Choroid plexus epithelial cell (primary cell): Measurements from ENCODE around the gene ZZZ3.
A peak's percentile ranks its signal among the peaks of the same experiment; 100 is the strongest.
"Not testable (repeated sequence)": the region's sequence is repeated elsewhere in the genome, so short reads cannot be mapped to it uniquely, and the experiment has no call there.

Experiments used
- DNase-seq: peaks from one replicate; pipeline ENCODE4 v3.0.0-alpha.2; 2010; ENCODE audit warnings: low read depth
- H3K4me3 ChIP-seq: 2 replicates; pipeline ENCODE4 v1.5.1; 2011; ENCODE audit warnings: low read depth, mild to moderate bottlenecking, control low read depth, low read length, moderate library complexity
- TF ChIP-seq, protein P1 (sequence below): conservative IDR thresholded peaks from 2 replicates; pipeline ENCODE4 v1.5.1; 2011; ENCODE audit warnings: low read depth, mild to moderate bottlenecking, control low read depth, inconsistent platforms, low read length, moderate library complexity

Gene ZZZ3

DNA sequence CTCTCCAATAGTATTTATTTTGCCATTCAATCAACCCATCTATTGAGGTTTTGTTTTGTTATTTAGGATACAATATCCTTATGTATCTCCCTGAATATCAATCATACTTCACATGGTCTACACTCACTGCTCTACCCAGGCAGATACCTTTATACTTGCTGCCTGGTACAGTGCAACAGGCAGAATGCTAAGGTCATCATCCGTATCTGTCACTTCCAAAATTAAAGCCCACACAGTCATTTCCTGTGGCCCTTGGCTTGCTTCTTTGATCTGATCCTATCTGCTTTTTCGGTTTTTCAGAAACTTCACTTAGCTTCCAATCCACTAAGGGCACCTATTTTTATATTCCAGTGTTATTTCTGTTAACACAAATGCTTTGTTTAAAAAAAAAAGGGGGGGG lies 22.3 kb upstream of the ZZZ3 start:
- no peak for DNase-seq
- no peak overlapping the region for H3K4me3 ChIP-seq
- TF ChIP-seq, protein P1, sequence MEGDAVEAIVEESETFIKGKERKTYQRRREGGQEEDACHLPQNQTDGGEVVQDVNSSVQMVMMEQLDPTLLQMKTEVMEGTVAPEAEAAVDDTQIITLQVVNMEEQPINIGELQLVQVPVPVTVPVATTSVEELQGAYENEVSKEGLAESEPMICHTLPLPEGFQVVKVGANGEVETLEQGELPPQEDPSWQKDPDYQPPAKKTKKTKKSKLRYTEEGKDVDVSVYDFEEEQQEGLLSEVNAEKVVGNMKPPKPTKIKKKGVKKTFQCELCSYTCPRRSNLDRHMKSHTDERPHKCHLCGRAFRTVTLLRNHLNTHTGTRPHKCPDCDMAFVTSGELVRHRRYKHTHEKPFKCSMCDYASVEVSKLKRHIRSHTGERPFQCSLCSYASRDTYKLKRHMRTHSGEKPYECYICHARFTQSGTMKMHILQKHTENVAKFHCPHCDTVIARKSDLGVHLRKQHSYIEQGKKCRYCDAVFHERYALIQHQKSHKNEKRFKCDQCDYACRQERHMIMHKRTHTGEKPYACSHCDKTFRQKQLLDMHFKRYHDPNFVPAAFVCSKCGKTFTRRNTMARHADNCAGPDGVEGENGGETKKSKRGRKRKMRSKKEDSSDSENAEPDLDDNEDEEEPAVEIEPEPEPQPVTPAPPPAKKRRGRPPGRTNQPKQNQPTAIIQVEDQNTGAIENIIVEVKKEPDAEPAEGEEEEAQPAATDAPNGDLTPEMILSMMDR = no peak

DNA sequence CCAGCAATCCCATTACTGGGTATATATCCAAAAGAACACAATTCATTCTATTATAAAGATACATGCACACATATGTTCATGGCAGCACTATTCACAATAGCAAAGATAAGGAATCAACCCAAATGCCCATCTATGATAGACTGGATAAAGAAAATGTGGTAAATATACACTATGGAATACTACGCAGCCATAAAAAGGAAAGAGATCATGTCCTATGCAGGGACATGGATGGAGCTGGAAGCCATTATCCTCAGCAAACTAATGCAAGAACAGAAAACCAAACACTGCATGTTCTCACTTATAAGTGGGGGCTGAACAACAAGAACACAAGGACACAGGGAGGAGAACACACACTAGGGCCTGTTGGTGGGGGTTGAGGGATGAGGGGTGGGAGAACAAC lies 17.2 kb upstream of the ZZZ3 start:
- not testable (repeated sequence) for DNase-seq, H3K4me3 ChIP-seq

DNA sequence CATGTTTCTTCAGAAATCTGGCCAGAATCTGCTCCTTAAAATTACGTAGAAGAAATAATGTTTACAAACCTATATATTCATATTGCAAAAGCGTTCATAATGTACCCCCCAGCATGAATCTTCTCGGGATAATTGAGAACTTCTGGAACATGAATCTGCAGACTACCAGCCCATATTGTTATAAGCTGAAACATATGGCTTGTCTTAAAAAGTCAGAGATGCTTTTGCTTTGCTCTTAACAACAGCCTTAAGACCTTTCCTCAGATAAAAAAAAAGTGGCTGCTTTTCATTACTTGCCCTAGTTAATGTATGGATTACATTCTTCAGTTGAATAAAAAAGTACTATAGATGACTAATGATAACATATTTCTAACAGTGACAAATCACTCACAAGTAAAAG lies 15.0 kb upstream of the ZZZ3 start:
- TF ChIP-seq, protein P1 = no peak

DNA sequence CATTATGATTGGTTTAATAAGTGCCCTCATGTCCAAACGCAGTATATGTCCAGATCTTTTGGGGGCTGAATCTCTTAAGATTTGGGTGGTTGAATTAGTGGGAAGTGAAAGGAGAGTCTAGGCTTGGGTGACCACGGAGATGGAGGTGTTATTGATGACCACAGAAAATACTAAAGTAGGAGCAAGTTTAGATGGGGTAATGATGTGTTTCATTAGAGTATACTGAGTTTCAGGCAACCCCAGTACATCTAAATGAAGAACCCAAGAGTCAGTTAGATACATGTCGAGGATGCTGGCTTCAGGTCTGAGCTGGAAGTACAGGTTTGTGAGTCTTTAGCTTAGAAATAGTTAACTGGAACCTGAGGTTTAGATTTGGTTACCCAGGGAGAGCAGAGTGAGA lies 6.5 kb upstream of the ZZZ3 start:
- TF ChIP-seq, protein P1 = no peak
- no peak for DNase-seq
- no peak overlapping the region for H3K4me3 ChIP-seq

More for the DNA sequence above, 15.0 kb upstream of the ZZZ3 start:
- no peak overlapping the region for H3K4me3 ChIP-seq
- no peak for DNase-seq

DNA sequence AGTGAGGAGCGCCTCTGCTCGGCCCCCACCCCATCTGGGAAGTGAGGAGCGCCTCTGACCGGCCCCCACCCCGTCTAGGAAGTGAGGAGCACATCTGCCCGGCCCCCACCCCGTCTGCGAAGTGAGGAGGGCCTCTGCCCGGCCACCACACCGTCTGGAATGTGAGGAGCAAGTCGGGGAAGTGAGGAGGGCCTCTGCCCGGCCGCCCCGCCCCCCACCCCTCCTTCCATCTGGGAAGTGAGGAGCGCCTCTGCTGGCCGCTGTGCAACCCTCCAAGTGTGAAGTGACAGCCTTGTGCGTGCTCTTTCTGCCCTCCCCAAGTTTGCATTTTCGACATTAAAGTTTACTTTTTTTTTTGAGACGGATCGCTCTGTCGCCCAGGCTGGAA lies 5.1 kb upstream of the ZZZ3 start:
- peak; percentile 72 for DNase-seq
- TF ChIP-seq, protein P1 = peak; percentile 62
- peak overlapping the region; percentile 42 for H3K4me3 ChIP-seq

DNA sequence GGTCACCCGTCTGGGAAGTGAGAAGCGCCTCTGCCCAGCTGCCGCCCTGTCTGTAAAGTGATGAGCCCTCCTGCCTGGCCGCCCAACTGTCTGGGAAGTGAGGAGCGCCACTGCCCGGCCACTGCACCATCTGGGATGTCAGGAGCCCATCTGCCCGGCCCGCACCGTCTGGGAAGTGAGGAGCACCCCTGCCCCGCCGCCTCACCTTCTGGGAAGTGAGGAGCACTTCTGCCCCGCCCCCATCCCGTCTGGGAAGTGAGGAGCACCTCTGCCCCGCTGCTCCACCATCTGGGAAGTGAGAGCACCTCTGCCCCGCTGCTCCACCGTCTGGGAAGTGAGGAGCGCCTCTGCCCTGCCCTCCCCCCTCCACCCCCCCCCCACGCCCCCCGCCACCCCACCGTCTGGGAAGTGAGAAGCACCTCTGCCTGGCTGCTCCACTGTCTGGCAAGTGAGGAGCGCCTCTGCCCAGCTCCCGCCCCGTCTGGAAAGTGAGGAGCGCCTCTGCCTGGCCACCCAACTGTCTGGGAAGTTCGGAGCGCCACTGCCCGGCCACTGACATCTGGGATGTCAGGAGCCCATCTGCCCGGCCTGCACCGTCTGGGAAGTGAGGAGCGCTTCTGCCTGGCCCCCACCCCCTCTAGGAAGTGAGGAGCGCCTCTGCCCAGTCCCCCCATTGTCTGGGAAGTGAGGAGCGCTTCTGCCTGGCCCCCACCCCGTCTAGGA lies 4.5 kb upstream of the ZZZ3 start:
- no peak for DNase-seq
- peak overlapping the region; percentile 42 for H3K4me3 ChIP-seq
- TF ChIP-seq, protein P1 = no peak

DNA sequence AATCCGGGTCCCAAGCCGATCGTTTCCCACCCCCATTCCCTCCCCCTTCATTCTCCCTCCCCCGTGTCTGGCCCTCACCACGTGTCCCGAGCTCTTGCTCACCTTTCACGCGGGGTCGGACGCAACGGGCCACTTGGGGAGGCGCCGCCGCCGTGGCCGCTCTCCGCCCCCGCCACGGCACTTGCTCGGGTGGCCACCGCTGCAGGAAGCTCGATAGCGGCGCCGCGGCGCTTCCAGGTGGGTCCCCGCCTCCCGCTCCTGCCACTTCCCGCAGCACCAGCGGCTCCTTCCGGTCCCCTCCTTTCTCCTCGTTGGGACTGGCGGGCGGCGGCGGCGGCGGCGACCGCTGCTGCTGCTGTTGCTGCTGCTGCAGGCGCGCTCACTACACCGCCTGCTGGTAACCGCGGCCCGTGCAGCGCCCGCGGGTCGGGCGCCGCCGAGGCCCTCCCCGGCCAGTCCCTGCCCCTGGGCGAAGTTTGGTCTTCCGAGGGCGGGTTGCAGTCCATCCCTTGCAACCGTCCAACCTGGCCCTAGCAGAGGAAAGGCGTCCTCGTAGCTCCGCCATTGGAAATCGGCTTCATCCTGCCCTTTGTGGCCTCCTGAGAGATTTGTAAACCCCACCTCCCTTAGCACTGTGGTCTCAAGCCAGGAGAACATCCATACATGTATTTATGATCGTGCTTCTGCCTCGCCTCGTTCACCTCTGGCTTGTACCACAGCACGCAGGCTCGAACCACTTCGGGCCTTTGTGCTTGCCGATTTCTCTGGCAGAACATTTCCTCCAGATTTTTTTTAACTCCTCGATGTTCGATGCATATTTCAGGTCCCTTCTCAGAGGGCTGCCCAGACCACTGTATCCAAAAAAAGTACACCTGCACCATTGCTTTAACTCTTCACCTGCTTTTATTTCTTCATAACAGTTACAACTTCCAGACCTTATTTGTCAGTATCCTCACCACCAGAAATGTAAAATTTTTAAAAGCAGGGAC lies 996 bp upstream of the ZZZ3 start:
- H3K4me3 ChIP-seq = peak overlapping the region; percentile 94
- peak; percentile 88 for DNase-seq
- TF ChIP-seq, protein P1 = peak; percentile 62
